Body of pancreas (tissue), 4 donors: Measurements from ENCODE around the gene SECTM1.

ENCODE experiments used
- CTCF ChIP-seq, 7 experiments: fragments of 450-650 bp in 4 of 7; fragments of 200-600 bp in 3 of 7; sonication (generic) in 3 of 7; IDR thresholded peaks; one replicate each; pipeline ENCODE4 v1.5.1; 2016 to 2019; ENCODE audit warnings: antibody characterized with exemption in 7 of 7
- POLR2A ChIP-seq, 3 donors: fragments of 450-650 bp; IDR thresholded peaks; one replicate each; pipeline ENCODE4 v1.6.1; 2016; ENCODE audit warnings: antibody characterized with exemption in 3 of 3, mild to moderate bottlenecking in 2 of 3

DNA sequence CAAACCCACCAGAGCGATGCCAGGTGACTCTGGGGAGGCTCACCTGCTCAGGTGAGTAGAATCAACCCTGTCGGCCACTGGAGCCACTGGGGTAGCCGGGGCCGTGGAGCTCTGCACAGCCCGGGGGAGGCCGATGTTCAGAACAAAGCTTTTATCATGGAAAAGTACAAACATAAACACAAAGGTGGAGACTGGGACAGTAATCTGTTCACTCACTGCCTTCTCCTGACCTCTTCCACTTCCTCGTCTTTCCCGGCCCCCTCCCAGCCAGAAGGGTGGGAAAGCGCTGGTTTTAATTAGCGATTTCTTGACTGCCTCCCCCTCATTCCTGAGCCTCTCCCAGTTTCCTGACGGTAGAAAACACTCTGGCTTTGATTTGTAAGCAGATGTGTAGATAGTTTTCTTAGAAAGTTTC, 15.7 kb upstream of the SECTM1 start:
- TF ChIP-seq CTCF (IDR thresholded peaks at IDR 0.05) = no peak
- TF ChIP-seq POLR2A (IDR thresholded peaks at IDR 0.05) = no peak
